Upper lobe of left lung (tissue), 4 donors: ENCODE measurements around the gene FRG2B.

Experiments used
- CTCF ChIP-seq, 6 experiments: fragments of 450-650 bp in 4 of 6; fragments of 200-600 bp in 2 of 6; sonication (generic) in 2 of 6; IDR thresholded peaks; one replicate each; pipeline ENCODE4 v1.5.1; 2016 to 2019; ENCODE audit warnings: antibody characterized with exemption in 6 of 6
- EP300 ChIP-seq, 4 donors: sonication (generic); formaldehyde crosslinking; IDR thresholded peaks; one replicate each; pipeline ENCODE4 v1.5.1; 2017; ENCODE audit warnings: antibody characterized with exemption in 4 of 4, control low read depth in 2 of 4

GRCh38 chr10:133590226-133590969 lies 36.2 kb downstream of the FRG2B start:
- TF ChIP-seq CTCF (IDR thresholded peaks at IDR 0.05) (no peak), EP300 (IDR thresholded peaks at IDR 0.05) (no peak)
